HUES6 (cell line): Measurements from ENCODE around the gene USB1.
A peak's percentile ranks its signal among the peaks of the same experiment; 100 is the strongest.
"Not testable (repeated sequence)": the region's sequence is repeated elsewhere in the genome, so short reads cannot be mapped to it uniquely, and the experiment has no call there.

Experiments
- H3K27ac ChIP-seq: 2 replicates; pipeline ENCODE4 v1.7.0; 2013; ENCODE audit warnings: low read depth, mild to moderate bottlenecking, low read length, inconsistent platforms
- H3K27me3 ChIP-seq: 2 replicates; pipeline ENCODE4 v1.6.1; 2013; ENCODE audit warnings: low read length; ENCODE audit not compliant: control insufficient read depth, insufficient read depth
- H3K36me3 ChIP-seq: 2 replicates; pipeline ENCODE4 v1.6.1; 2013; ENCODE audit warnings: low read length; ENCODE audit not compliant: control insufficient read depth, insufficient read depth
- H3K4me1 ChIP-seq: 2 replicates; pipeline ENCODE4 v1.6.1; 2013; ENCODE audit warnings: low read length; ENCODE audit not compliant: control insufficient read depth, insufficient read depth
- H3K4me3 ChIP-seq: 2 replicates; pipeline ENCODE4 v1.5.1; 2013; ENCODE audit warnings: low read depth, low read length
- H3K9ac ChIP-seq: one replicate; pipeline ENCODE4 v1.6.1; 2013; ENCODE audit warnings: mild to moderate bottlenecking, low read length
- H3K9me3 ChIP-seq: 2 replicates; pipeline ENCODE4 v1.6.1; 2013; ENCODE audit warnings: low read depth, low read length; ENCODE audit not compliant: control insufficient read depth, insufficient read depth

The USB1 gene

GRCh38 chr16:57970970-57971369 is 30.2 kb upstream of the USB1 start, which contains the start of gene CNGB1:
Gene CNGB1 (minus strand): TSS chr16:57971128. CDS start chr16:57967286, 3,842 bp downstream.
- no peaks in the 10 kb centered on the region for H3K9me3 ChIP-seq
- H3K36me3 ChIP-seq: no peaks in the 10 kb centered on the region
- H3K27me3 ChIP-seq: no peaks in the 10 kb centered on the region
- H3K27ac ChIP-seq: no peak within 1 kb of the TSS
- peaks cover 5% of the 10 kb centered on the region; the same call in 1 of the 2 replicates for H3K4me1 ChIP-seq
- H3K4me3 ChIP-seq: no peak within 1 kb of the TSS
- no peak within 1 kb of the TSS for H3K9ac ChIP-seq

GRCh38 chr16:57971848-57972247 is 29.4 kb upstream of the USB1 start:
- no peaks in the 10 kb centered on the region for H3K9me3 ChIP-seq
- H3K4me1 ChIP-seq: peaks cover 5% of the 10 kb centered on the region; the same call in 1 of the 2 replicates
- H3K4me3 ChIP-seq: no peak overlapping the region
- H3K27ac ChIP-seq: no peak overlapping the region
- no peaks in the 10 kb centered on the region for H3K36me3 ChIP-seq
- H3K9ac ChIP-seq: no peak overlapping the region
- H3K27me3 ChIP-seq: no peaks in the 10 kb centered on the region

- peaks cover 5% of the 10 kb centered on the region; the same call in 1 of the 2 replicates for H3K4me1 ChIP-seq
- no peak overlapping the region for H3K4me3 ChIP-seq
- H3K27me3 ChIP-seq: no peaks in the 10 kb centered on the region
- H3K9ac ChIP-seq: no peak overlapping the region
- no peaks in the 10 kb centered on the region for H3K36me3 ChIP-seq
- no peaks in the 10 kb centered on the region for H3K9me3 ChIP-seq
- H3K27ac ChIP-seq: no peak overlapping the region
Measured at GRCh38 chr16:57972306-57972705, 28.9 kb upstream of the USB1 start.

GRCh38 chr16:57976331-57976796 is 24.8 kb upstream of the USB1 start:
- Histone ChIP-seq H3K27ac (no peak overlapping the region), H3K9me3 (no peaks in the 10 kb centered on the region)

GRCh38 chr16:57977418-57978069 is 23.7 kb upstream of the USB1 start:
- peaks cover 5% of the 10 kb centered on the region; the same call in 1 of the 2 replicates for H3K4me1 ChIP-seq
- no peak overlapping the region for H3K4me3 ChIP-seq
- H3K9me3 ChIP-seq: no peaks in the 10 kb centered on the region
- H3K27me3 ChIP-seq: no peaks in the 10 kb centered on the region
- H3K9ac ChIP-seq: no peak overlapping the region
- no peaks in the 10 kb centered on the region for H3K36me3 ChIP-seq
- H3K27ac ChIP-seq: no peak overlapping the region

More at GRCh38 chr16:57976331-57976796, 24.8 kb upstream of the USB1 start:
- H3K36me3 ChIP-seq: no peaks in the 10 kb centered on the region
- H3K4me1 ChIP-seq: peaks cover 5% of the 10 kb centered on the region; the same call in 1 of the 2 replicates
- no peaks in the 10 kb centered on the region for H3K27me3 ChIP-seq
- no peak overlapping the region for H3K9ac ChIP-seq
- H3K4me3 ChIP-seq: no peak overlapping the region

- not testable (repeated sequence) for H3K36me3 ChIP-seq, H3K9me3 ChIP-seq, H3K27ac ChIP-seq, H3K4me3 ChIP-seq, H3K27me3 ChIP-seq, H3K4me1 ChIP-seq, H3K9ac ChIP-seq
Measured at GRCh38 chr16:57978070-57978465, 23.1 kb upstream of the USB1 start.

GRCh38 chr16:57979006-57979585 is 22.1 kb upstream of the USB1 start:
- H3K9ac ChIP-seq: no peak overlapping the region
- H3K27ac ChIP-seq: no peak overlapping the region
- no peaks in the 10 kb centered on the region for H3K9me3 ChIP-seq
- peaks cover 5% of the 10 kb centered on the region; the same call in 1 of the 2 replicates for H3K4me1 ChIP-seq
- no peaks in the 10 kb centered on the region for H3K36me3 ChIP-seq
- H3K27me3 ChIP-seq: peaks cover 5% of the 10 kb centered on the region
- no peak overlapping the region for H3K4me3 ChIP-seq

- Histone ChIP-seq H3K9me3 (no peaks in the 10 kb centered on the region), H3K9ac (no peak overlapping the region), H3K4me3 (no peak overlapping the region), H3K4me1 (peaks cover 6% of the 10 kb centered on the region; the same call in 1 of the 2 replicates), H3K27ac (no peak overlapping the region), H3K36me3 (no peaks in the 10 kb centered on the region), H3K27me3 (peaks cover 27% of the 10 kb centered on the region)
Measured at GRCh38 chr16:57981636-57982035, 19.6 kb upstream of the USB1 start.

GRCh38 chr16:57982385-57982784 is 18.8 kb upstream of the USB1 start:
- H3K36me3 ChIP-seq: no peaks in the 10 kb centered on the region
- H3K4me3 ChIP-seq: no peak overlapping the region
- H3K9ac ChIP-seq: no peak overlapping the region
- peaks cover 33% of the 10 kb centered on the region for H3K27me3 ChIP-seq
- H3K4me1 ChIP-seq: peaks cover 6% of the 10 kb centered on the region; the same call in 1 of the 2 replicates
- no peaks in the 10 kb centered on the region for H3K9me3 ChIP-seq
- H3K27ac ChIP-seq: no peak overlapping the region

GRCh38 chr16:57984443-57985203 is 16.6 kb upstream of the USB1 start:
- Histone ChIP-seq H3K4me1 (peaks cover 6% of the 10 kb centered on the region; the same call in 1 of the 2 replicates), H3K4me3 (peak overlapping the region; percentile 66), H3K27ac (no peak overlapping the region), H3K9ac (no peak overlapping the region), H3K36me3 (no peaks in the 10 kb centered on the region), H3K27me3 (peaks cover 39% of the 10 kb centered on the region), H3K9me3 (no peaks in the 10 kb centered on the region)
